BLaER1 treated with 17β-estradiol and CSF1 and Interleukin-3, amounts not matched to agents 10 nM and 100 nM (cell line): ENCODE measurements around the gene MLC1.
A peak's percentile ranks its signal among the peaks of the same experiment; 100 is the strongest.

Experiments
- H3K27ac ChIP-seq, 11 experiments: shearing (Covaris generic); formaldehyde crosslinking; 2 replicates each; pipeline ENCODE4 v1.8.1; 2022
- H3K27me3 ChIP-seq, 11 experiments: shearing (Covaris generic); formaldehyde crosslinking; 2 replicates each; pipeline ENCODE4 v1.8.1; 2022
- H3K36me3 ChIP-seq, 11 experiments: shearing (Covaris generic); formaldehyde crosslinking; 2 replicates each; pipeline ENCODE4 v1.8.1; 2022
- H3K4me1 ChIP-seq, 10 experiments: shearing (Covaris generic); formaldehyde crosslinking; 2 replicates each; pipeline ENCODE4 v1.8.1; 2022
- H3K4me2 ChIP-seq, 11 experiments: shearing (Covaris generic); formaldehyde crosslinking; 2 replicates each; pipeline ENCODE4 v1.8.1; 2022
- H3K4me3 ChIP-seq, 10 experiments: shearing (Covaris generic); formaldehyde crosslinking; 2 replicates each; pipeline ENCODE4 v1.8.1; 2022
- H3K9ac ChIP-seq, 11 experiments: shearing (Covaris generic); formaldehyde crosslinking; 2 replicates each; pipeline ENCODE4 v1.8.1; 2022
- H3K9me3 ChIP-seq, 11 experiments: shearing (Covaris generic); formaldehyde crosslinking; replicated peaks in 1 of 11; 2 replicates each; pipeline ENCODE4 v1.8.1; 2022
- H4K20me1 ChIP-seq, 11 experiments: shearing (Covaris generic); formaldehyde crosslinking; 2 replicates each; pipeline ENCODE4 v1.8.1; 2022
- Cebpa-rat ChIP-seq, 11 experiments: shearing (Covaris generic); IDR thresholded peaks; 2 replicates each; pipeline ENCODE4 v1.8.1; 2022

Gene MLC1

DNA sequence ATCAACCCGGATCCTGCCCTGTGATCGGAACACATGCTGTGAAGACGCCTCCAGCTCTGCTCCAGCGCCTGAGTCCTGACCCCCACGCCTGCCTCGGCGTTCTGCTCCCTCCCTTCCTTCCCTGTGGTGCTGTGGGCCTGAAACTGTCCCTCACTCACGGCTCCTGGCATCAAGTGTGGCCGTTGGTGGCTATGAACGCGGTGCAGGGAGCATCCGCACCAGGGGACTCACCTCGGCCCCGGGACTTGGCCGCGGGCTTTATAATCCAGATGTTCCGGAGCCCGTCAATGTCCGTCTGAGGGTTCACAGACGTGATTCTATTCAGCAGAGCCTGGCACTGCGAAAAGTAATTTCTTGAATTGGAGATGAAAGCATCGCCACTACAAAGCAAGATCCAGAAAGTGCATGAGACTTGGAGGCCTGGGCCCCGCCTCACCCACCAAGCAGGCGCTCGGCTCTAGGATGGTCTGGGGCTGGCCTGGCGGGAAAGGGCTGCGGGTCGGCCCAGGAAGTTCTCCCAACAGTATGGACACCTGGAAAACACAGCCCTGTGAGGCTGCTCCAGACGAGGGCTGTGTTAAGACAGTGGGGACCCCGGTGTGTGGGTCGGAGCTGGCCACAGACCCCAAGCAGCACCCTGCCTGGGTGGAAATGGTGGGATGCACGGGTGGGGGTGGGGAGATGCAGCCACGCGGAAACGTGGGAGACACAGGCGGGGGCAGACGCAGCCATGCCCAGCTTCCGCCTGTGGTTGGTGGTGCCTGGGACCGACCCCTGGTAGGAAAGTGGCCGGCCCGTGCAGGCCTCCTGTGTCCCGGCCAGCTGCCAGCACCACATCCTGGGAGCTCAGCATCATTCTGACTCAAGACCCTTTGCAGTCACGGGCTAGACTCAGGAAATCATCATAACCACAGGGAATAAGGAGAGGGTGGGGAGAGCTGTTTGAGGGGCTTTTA is 50.8 kb downstream of the MLC1 start:
- Histone ChIP-seq H3K4me3 (no peak overlapping the region), H3K27me3 (peaks cover 4 to 23% (median 9%) of the 10 kb centered on the region in 11 experiments; a peak in 20 of 22 replicates), H3K4me1 (peaks cover 37 to 70% (median 68%) of the 10 kb centered on the region in 10 experiments), H3K36me3 (no peaks in the 10 kb centered on the region), H3K9ac (peak overlapping the region in 8 of 11 experiments; percentile 21 to 64 (median 43); a peak in 14 of 22 replicates), H3K9me3 (peaks cover 9 to 14% (median 12%) of the 10 kb centered on the region in 11 experiments; a peak in 21 of 22 replicates), H4K20me1 (peaks cover 0 to 21% (median 0%) of the 10 kb centered on the region in 11 experiments; a peak in 5 of 22 replicates), H3K4me2 (peak overlapping the region; percentile 58 to 88 (median 79)), H3K27ac (peak overlapping the region in 8 of 11 experiments; percentile 52 to 69 (median 58); a peak in 17 of 22 replicates)
- no peak for TF ChIP-seq Cebpa-rat (IDR thresholded peaks at IDR 0.05)

DNA sequence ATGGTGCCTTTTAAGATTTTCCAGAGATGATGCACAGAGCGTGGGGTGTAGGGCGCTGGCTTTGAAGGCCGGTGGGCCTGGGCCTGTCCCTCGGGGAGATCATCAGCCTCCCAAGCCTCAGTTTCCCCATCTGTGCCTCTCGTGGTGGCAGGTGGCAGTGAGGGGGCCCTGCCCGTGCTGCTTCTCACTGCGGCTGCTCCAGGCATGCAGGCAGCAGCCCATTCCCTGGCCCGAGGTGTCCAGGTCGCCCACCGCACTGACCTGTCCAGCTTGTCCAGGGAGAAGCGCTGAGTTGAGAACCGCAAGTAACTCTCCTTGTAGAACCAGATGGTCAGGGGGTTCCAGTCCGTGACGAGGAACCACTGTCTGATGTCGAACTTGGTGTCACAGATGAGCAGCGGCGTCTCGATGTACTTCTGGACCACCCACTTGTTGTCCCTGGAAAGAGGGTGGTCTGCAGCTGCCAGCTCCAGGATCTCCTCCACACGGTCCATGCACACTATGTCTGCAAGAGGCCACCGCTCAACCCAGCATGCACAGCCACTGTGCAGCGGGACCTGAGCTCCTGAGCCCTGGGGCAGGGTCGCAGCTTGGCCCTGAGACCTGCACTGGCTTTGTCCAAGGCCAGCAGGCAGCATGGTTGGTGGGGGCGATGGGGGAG is 52.2 kb downstream of the MLC1 start:
- Histone ChIP-seq H3K27me3 (peaks cover 4 to 23% (median 9%) of the 10 kb centered on the region in 11 experiments; a peak in 20 of 22 replicates), H3K9me3 (peaks cover 0 to under 1% (median 0%) of the 10 kb centered on the region in 11 experiments; a peak in 4 of 22 replicates), H3K4me2 (peak overlapping the region in 9 of 11 experiments; percentile 69 to 88 (median 79); a peak in 19 of 22 replicates)

GRCh38 chr22:50032109-50032871 is 52.9 kb downstream of the MLC1 start:
- no peak for TF ChIP-seq Cebpa-rat (IDR thresholded peaks at IDR 0.05)
- Histone ChIP-seq H3K27me3 (peaks cover 4 to 31% (median 14%) of the 10 kb centered on the region in 11 experiments; a peak in 20 of 22 replicates), H3K4me1 (peaks cover 49 to 83% (median 80%) of the 10 kb centered on the region in 10 experiments), H3K36me3 (no peaks in the 10 kb centered on the region), H3K4me3 (no peak overlapping the region), H3K27ac (no peak overlapping the region; a peak in 1 of 22 replicates), H3K9me3 (no peaks in the 10 kb centered on the region), H4K20me1 (peaks cover 0 to 26% (median 0%) of the 10 kb centered on the region in 11 experiments; a peak in 5 of 22 replicates), H3K4me2 (peak overlapping the region in 8 of 11 experiments; percentile 70 to 88 (median 80); a peak in 16 of 22 replicates), H3K9ac (0 out of 22 replicates have a peak overlapping the region, but pooled peaks of 2 of the 11 experiments have one; percentile 3 to 18)

More for the DNA sequence above, 52.2 kb downstream of the MLC1 start:
- Histone ChIP-seq H3K36me3 (no peaks in the 10 kb centered on the region), H3K27ac (peak overlapping the region in 2 of 11 experiments; percentile 37 to 60; a peak in 2 of 22 replicates), H3K4me3 (no peak overlapping the region), H3K9ac (peak overlapping the region in 2 of 11 experiments; percentile 18 to 59; a peak in 1 of 22 replicates), H4K20me1 (peaks cover 0 to 25% (median 0%) of the 10 kb centered on the region in 11 experiments; a peak in 5 of 22 replicates), H3K4me1 (peaks cover 41 to 75% (median 72%) of the 10 kb centered on the region in 10 experiments)
- no peak for TF ChIP-seq Cebpa-rat (IDR thresholded peaks at IDR 0.05)

- Histone ChIP-seq H3K27me3 (peaks cover 4 to 31% (median 14%) of the 10 kb centered on the region in 11 experiments; a peak in 20 of 22 replicates), H3K4me1 (peaks cover 53 to 84% (median 80%) of the 10 kb centered on the region in 10 experiments), H3K9me3 (no peaks in the 10 kb centered on the region)
These were observed 53.8 kb downstream of the MLC1 start for GRCh38 chr22:50031189-50032091.

DNA sequence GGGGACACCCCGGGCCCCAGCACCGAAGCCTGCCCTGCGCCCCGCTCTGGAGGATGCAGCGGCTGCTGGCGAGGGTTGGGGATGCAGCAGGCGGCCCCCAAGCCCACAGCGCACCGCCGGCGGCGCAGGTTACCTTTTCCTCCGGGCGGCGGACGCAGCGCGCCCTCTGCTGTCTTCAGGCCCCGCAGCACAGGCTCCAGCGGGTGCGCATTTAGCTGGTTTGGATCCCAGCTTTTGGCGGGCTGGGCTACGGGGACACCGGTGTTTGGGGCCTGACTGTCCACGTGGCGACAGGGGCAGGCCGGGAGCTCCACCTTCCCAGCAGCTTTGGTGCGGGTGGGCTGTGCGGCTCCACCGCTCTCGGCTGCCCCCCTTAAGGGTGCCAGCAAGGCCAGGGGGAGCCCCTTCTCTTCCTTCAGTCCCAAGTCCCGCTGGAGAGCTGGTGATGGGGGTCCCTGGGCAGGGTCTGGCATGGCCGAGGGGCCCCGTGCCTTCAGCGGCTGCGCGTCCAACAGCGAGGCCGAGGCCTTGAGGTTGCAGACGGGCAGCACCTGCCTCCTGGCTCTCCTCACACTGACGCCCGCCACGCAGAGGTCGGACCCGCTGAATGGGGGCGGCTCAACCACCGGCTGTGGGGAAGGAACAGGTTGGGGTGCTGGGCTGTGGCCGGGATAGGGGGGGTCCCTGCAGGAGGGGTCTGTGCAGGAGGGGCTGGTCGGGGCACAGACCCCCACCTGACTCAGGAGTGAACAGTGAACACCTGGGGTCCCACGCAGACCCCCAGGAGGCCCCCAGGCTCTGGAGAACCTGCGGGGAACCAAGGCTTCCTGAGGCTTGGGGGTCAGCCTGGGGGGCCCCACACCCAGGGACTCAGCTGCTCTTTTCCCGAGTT is 54.7 kb downstream of the MLC1 start:
- Histone ChIP-seq H3K27me3 (peaks cover 4 to 31% (median 14%) of the 10 kb centered on the region in 11 experiments; a peak in 20 of 22 replicates), H3K27ac (0 out of 22 replicates have a peak overlapping the region, but pooled peaks of 1 of the 11 experiments have one; percentile 12), H3K4me2 (peak overlapping the region; percentile 67 to 85 (median 79)), H3K9ac (peak overlapping the region in 2 of 11 experiments; percentile 18 to 49; a peak in 2 of 22 replicates), H3K4me1 (peaks cover 48 to 75% (median 71%) of the 10 kb centered on the region in 10 experiments), H3K9me3 (no peaks in the 10 kb centered on the region), H4K20me1 (peaks cover 0 to 26% (median 0%) of the 10 kb centered on the region in 11 experiments; a peak in 5 of 22 replicates), H3K36me3 (no peaks in the 10 kb centered on the region), H3K4me3 (0 out of 20 replicates have a peak overlapping the region, but pooled peaks of 1 of the 10 experiments have one; percentile 40)
- TF ChIP-seq Cebpa-rat (IDR thresholded peaks at IDR 0.05), result no peak

More at GRCh38 chr22:50031189-50032091, 53.8 kb downstream of the MLC1 start:
- H3K4me3 ChIP-seq, result no peak overlapping the region
- H3K36me3 ChIP-seq, result no peaks in the 10 kb centered on the region
- no peak for TF ChIP-seq Cebpa-rat (IDR thresholded peaks at IDR 0.05)
- H4K20me1 ChIP-seq, result peaks cover 0 to 26% (median 0%) of the 10 kb centered on the region in 11 experiments; a peak in 5 of 22 replicates
- peak overlapping the region in 8 of 11 experiments; percentile 24 to 88 (median 80); a peak in 14 of 22 replicates for H3K4me2 ChIP-seq
- peak overlapping the region in 1 of 11 experiments; percentile 12; a peak in 1 of 22 replicates for H3K27ac ChIP-seq
- 0 out of 22 replicates have a peak overlapping the region, but pooled peaks of 1 of the 11 experiments have one; percentile 3 for H3K9ac ChIP-seq
